HUDEP-2 (cell line): ENCODE data around the gene CAND2.

Experiments
- DNase-seq, 76 experiments: peaks; one replicate each; lab custom pipeline; 2025; ENCODE audit not compliant: unreplicated experiment in 76 of 76; lab: John Stamatoyannopoulos, UW

Gene CAND2

DNA sequence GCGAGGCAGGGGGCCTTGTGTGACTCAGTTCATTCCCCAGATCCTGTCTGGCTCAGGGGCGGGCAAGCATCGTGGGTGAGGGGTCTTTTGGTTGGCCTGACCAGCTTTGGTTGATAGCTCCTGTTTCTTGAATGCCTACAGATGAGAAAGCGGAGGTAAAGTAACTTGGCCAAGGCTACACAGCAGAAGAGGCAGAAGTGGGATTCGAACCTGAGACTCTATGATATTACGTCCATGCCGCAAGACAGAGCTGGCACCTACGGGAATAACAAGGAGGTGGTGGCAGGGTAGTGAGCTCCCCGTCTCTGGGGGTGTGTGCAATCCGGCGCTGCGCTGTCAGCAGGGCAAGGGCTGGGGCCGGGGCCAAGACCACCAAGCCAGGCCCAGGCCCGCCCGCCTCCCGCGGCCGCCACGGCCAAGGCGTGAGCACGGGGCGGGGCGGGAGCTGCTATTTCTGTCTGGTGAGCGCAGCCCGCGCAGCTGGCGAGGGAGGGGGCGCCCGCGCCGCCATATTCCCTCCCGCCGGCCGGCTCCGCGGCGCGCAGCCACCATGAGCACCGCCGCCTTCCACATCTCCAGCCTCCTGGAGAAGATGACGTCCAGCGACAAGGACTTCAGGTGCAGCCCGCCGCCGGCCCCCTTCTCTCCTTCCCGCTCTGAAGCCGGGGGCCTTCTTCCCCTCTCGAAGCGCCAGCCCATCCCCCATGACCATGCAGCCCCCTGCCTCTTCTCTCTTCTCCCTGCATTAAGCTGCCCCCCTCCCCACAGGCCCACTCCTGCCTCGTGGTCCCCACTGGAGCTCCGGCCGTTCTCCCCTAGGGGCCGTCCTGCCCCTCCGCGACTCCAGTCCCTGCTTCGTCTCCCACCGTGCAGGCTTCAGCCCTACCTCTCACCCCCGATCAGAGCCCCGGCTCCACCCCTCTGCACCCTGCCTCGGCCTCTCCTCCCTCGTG is at the start of gene CAND2:
Gene CAND2, plus strand, starts transcription at position 510 of the 953 bp plus-strand sequence. Its CDS starts 41 bp downstream, at position 551.
- DNase-seq: no peak

DNA sequence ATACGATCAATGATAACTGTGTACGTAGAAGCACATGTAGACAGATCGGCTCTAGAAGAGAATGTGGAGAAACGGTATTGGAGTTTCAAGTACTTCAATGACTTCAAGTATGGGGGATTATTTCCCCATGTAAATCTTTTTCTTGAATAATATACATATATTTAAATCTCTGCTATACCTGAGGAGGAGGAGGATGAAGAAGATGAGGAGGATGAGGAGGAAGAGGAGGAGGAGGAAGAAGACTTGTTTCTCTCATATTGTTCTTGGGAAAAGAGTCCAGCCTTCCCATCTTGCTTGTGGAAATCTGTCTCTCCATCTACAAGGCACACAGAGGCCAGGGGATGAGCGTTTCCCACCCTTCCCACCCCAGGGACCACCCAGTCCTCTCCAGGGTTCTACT is 48.0 kb upstream of the CAND2 start:
- no peak for DNase-seq

DNA sequence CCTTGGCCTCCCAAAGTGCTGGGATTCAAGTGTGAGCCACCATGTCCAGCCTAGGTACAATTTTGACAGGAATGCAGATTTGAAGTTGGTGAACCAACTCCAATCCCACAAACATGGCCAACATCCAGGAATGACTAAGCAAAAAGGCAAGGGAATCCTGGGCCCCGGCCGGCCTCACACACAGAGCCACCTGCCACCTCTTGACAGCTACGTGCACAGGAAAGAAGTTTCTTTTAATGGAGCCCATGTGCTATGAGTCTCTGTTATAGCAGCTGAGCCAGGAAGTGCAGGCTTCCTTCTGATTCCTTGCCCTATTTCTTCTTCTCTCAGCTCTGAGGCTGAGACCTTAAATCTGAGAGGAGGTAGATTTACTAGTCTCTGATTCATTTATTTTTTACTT is 46.3 kb upstream of the CAND2 start:
- DNase-seq: no peak

DNA sequence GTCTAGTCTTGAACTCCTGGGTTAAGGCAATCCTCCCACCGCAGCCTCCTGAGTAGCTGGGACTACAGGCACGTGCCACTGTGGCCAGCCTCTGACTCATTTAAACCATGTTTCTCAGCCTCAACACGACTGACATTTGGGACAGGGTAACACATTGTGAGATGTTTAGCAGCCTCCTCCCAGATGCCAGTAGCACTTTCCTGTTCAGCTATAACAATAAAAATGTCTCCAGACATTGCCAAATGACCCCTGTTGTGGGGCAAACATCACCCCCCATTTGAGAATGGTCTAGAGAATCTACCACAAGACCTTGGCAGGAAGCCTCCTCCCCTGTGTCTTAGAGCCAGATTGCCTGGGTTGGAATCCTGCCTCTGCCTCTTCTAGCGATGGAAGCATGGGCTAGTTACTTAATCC is 45.8 kb upstream of the CAND2 start:
- peak in 2 of 76 experiments; percentile 3 to 7 for DNase-seq

DNA sequence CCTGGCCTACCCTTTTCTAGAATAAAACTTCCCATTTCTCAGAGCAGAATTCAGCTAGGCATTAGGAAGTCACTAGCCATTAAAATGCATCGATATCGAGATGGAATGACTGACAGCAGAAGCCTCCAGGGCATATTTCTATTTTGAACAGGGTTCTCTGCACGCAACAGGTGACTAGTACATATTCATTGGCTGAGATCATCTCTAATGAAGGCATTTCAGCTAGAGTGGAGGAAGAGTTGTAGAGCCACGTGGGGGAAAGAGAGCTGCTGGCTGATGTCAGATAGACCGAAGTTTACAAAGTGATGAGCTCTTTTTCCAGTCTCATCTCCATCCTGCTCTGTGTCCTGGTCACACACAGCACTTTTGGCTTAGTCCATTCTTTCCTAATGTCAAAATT is 44.9 kb upstream of the CAND2 start:
- DNase-seq: no peak

DNA sequence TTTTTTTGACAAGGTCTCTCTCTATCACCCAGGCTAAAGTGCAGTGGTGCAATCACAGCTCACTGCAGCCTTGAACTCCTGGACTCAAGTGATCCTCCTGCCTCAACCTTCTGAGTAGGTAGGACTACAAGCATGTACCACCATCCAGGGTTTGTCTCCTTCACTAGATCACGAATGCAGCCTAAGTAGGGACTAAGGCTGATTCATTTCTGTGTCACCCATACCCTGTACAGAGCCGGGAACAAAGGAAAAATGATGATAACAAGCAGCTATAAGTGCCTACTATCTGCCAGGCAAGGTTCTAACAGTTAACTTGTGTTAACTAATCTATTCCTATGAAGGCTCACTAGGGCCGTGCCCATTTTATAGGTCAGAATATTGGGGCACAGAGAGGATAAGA is 44.4 kb upstream of the CAND2 start:
- DNase-seq: no peak

DNA sequence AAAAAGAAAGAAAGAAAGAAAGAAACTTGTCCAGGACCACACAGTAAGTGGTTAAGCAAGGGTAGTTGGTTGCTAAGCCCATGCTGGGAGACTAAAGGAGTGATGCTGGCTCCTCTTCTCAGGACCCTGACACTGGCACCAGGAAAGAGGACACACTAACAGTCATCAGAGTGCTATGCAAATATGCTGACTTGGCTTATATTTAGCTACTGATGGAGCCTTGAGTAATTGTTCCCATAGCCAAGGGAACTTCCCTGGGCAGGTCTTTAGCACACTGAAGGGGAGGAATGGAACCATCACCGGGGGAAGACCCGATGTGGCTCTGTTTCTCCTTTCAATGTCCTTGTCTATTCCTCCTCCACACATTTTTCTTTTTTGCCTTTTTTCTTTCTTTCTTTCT is 43.7 kb upstream of the CAND2 start:
- DNase-seq: no peak

DNA sequence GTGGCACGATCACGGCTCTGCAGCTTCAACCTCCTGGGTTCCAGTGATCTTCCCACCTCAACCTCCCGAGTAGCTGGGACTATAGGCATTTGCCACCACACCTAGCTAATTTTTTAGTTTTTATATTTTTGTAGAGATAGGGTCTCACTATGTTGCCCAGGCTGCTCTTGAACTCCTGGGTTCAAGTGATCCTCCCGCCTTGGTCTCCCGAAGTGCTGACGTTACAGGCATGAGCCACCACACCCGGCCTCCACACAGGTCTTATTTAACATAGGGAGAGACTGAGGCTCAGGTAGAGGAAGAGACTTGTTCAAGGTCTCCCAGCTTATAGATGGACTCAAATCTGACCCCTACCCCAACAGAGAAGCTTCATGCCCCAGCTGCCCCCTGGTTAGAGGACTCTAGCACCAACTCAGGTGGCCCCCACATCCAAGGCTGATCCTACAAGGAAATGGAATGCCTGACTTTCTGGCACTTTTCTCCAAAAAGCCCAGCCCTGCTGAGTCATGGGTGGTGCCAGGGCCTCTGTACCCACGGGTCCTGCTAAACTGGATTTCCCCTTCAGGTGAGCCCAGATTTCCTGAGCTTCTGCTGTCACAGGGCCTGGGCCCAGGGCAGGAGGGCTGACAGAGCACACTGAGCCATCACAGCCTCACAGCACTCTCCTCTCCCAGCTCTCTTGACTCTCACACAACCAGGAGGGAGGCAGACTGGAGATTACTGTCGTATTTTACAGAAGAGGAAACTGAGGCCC is 43.0 kb upstream of the CAND2 start:
- no peak for DNase-seq

DNA sequence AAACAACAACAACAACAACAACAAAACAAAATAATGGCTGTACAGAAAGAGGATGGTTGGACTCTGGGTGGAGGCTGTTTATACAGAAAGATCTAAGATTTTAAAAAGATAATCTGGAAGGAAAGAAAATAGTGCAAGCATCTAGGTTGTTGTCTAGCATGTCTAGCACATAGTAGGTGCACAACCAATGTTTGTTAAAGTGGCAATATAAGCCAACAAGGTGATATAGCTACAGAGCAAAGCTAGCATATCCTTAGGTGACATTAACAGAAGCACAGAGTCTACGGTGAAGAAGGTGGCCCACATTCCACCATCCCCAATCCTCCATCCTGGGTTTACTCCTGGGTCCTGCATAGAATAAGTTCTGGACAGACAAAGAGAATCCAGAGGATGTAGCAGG is 42.2 kb upstream of the CAND2 start:
- DNase-seq: no peak

DNA sequence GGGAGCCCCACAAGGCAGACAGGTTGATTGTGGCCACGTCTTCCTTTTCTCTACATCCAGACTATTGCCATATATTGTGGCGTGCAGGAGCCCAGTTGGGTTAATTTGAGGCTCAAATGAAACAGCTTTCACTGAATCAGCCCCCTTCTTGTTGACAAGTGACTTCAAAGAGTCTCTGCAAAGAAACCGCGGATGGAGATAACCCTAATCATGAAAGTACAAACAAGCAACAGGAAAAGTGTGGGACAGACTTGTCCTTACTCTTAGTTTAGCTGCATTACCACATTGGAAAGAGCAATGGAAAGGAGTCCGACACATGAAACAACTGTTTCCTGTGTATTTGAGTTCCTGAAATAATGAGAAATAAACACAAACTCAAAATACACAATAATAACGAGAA is 40.7 kb upstream of the CAND2 start:
- DNase-seq: no peak

DNA sequence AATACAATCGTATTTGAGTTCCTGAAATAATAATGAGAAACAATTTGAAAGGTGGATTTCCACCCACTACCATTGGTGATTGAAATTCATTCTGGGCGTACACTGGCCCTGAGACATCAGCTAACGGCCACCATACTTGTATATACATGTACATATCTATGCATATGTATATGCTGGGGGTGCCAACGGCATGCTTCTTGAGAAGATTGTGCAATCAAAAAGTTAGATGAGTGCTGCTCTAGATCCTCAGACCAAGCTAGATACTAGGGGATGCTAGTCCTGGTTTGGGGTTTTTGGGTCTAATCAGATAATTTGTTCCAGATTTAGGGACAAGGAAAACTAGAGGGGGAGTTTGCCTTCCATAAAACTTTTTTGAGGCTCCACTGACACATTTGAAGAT is 40.3 kb upstream of the CAND2 start:
- no peak for DNase-seq

DNA sequence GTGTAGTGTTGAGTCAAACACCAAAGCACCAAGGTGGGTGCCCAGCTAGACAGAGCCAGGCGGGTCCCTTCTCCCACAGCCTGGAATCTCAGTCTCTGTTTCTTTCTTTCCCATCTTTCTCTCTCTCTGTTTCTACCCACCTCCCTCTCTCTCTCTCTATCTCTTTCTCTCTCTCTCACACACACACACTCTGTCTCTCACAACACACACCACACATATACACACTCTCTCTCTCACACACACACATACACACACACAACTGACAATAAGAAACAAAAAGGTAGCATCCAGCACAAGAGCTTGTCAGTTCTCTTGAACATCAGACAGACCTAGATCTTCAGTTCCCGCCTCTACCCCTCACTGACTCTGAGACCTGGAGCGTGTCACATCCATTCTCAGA is 39.8 kb upstream of the CAND2 start:
- DNase-seq: no peak

DNA sequence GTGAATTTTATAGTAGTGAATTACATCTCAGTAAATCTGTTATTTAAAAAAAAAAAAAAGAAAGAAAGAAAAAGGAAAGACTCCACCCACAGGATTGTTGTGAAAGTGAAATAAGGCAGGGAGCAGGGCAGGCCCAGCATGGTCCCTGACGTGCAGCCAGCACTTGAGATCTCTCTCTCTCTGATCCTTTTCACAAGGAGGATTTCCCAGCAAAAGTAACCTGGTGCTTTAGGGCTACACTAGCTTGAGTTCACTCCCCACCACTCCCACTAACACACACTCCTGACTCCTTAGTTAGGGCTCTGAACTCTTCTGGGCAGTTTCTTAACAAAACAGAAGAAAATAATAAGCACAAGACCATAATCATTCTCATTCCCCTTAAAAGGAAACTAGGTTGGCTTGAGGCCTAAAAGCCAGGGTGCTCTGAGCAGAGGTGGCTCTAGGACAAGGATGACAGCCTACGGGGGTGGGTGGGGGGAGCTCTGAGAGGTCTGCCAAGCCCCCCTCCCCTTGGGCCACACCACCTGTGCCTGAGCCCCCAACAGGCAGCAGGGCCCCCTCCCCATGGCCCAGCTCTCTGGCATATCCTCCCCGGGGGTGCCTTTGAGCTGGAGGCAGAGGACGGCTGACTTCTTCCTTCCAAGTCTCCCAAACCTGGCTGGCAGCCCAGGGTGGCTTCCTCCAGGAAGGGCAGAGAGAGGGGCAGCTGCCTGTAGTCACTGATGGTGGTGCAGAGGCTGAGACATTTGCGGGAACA is 38.3 kb upstream of the CAND2 start:
- DNase-seq: no peak

DNA sequence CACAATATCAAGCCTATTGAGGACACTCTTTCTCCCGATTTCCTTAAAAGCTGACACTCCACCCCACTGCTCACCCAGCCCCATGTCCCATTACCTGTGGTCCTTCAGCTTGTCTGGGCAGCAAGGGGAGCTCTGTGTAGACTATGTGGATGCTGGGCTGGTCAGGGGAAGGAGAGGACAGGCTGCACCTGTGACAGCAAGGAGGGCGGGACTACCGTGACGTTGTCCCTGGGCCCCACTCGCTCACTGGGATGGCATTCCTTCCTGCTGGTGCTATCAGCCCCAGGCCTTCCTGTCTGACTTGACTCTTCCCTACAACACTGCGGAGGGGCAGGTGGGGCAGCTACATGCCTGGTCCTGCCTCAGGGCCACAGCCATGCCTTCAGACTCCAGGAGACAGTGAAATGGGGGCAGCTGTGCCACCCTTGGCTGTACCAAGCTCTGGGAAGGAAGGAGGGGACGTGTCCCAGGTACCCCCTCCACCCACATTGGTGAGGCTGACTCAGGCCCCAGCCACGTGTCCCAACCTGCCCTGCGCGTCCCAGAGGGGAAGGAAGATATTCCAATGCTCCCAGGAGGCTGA is 37.3 kb upstream of the CAND2 start, which contains the start of gene TMEM40:
Gene TMEM40, minus strand, starts transcription at position 163 of the 583 bp plus-strand sequence. CDS start 9,427 bp downstream, outside the sequence.
- no peak for DNase-seq

DNA sequence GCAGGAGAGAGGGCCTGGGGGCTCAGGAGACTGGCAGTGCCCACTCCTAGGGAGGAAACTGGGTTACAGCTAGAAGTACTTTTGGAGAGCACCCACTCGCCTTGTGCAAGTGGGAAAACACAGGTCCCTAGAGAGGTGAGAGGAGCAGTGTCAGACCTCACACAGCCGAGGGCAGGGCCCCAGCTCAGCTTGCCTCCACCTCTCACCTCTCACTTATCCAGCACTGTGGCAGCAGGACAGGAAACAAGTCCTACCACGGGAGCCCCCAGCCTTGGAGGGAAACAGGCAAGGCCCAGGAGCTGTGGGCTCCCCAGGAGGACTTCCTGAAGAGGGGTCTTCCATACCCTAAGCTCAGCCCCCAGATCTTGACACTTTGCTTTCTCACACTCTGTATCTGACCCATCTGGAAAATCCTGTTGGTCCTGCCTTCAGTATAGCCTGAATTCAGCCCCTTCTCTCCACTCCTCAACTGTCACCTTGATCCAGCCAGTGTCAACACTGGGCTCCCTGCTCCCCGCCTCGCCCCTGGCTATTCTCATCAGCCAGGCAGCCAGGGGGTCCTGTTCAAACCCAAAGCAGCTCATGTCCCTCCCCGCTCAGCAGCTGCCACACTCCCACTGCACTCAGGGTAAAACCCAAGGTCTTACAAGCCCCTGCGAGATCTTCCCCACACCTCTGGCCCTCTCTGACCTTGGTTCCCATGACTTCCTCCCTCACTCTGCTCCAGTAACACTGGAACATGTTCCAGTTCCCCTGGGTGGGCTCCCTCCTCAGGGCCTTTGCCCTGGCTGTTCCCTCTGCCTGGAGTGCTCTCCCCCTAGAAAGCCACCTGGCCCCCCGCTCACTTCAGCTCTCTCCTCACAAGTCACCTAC is 36.6 kb upstream of the CAND2 start:
- no peak for DNase-seq

DNA sequence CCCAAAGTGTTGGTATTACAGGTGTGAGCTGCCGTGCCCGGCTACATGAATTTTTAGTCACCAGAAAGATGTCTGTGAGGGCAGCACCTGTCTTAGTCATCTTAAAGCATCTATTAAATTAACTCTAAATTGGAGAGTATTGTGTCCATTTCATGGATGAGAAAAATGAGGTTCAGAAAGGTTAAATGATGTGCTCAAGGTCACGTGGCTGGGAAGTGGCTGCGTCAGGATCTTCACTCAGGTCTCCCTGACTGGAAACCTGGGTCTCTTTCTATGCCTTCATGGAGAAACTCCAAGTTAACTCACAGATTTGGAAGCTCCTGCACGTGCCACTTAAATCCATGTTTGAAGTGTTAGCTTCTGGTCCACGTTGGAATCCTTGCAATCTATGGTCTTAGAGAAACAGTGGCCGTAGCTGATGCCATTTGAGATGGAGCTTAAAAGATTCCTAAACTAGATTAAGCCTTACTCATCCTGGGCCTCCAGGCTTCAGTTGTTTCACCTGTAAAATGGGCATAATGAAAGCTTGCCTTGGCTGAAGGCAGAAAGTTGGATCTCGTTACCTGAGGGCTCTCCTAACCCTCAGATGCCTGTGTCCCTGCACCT is 32.2 kb upstream of the CAND2 start:
- DNase-seq: no peak

DNA sequence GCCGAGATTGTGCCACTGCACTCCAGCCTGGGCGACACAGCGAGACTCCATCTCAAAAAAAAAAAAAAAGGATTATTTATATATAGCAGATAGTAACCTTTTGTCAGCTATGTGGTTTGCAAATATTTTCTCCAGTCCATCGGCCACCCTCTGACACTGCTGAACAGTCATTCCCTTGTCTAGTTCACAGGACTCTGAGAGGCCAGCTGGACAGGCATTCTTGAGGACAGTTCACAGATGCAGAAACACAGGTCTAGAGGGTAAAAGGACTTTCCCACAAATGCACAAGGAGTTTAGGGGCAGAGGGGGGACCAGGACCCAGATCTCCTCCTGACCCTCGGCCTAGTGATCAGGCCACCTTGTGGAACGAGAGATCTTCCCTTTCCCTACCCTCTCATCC is 29.9 kb upstream of the CAND2 start:
- DNase-seq: no peak

DNA sequence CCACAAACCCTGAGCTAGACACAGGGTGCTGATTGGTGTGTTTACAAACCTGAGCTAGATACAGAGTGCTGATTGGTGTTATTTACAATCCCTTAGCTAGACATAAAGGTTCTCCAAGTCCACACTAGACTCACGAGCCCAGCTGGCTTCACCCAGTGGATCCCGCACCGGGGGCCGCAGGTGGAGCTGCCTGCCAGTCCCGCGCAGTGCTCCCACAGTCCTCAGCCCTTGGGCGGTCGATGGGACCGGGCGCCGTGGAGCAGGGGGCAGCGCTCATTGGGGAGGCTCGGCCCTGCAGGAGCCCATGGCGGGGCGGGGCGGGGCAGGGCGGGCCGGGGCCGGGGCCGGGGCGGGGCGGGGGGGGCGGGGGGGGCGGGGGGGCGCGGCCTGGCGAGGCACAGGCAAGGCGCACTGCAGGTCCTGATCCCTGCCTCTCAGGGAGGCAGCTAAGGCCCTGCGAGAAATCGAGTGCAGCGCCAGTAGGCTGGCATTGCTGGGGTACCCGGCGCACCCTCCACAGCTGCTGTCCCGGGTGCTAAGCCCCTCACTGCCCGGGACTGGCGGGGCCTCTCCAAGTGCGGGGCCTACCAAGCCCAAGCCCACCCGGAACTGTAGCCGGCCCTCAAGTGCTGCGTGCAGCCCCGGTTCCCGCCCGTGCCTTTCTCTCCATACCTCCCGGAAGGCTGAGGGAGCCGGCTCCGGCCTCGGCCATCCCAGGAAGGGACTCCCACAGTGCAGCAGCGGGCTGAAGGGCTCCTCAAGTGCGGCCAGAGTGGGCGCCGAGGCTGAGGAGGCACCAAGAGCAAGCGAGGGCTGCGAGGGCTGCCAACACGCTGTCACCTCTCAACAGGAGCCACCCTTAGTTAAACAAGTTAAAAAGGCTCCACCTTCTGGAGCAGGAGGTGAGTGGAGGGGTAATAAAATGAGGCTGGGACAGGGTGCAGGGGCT is 27.6 kb upstream of the CAND2 start:
- no peak for DNase-seq
